ENCODE data around the gene SVOP. TPM values are rescaled to one million over a fixed set of nuclear protein-coding genes. Genes with fewer than 3 reads are reported as not detected.

Gene SVOP
- total and polyA plus RNA-seq, 2 of the 8 experiments (the other 6 are each of a cell fraction or from before 2014, with no cell fraction given) = 0.06 TPM; not detected in 1

- TF ChIP-seq CTBP2 (IDR thresholded peaks at IDR 0.05; ENCODE audit: borderline replicate concordance, insufficient read depth, insufficient read length, low read length) = no peak
- TF ChIP-seq CREB1 (IDR thresholded peaks at IDR 0.05) = no peak
- TF ChIP-seq RFX5 (IDR thresholded peaks at IDR 0.05; ENCODE audit: borderline replicate concordance, low read depth, low read length) = no peak
Measured at GRCh38 chr12:108860443-108860842, 160.4 kb downstream of the SVOP start (continued).
